GM21786 (cell line): ENCODE data around the gene OTUD3.
"Not testable (repeated sequence)": the region's sequence is repeated elsewhere in the genome, so short reads cannot be mapped to it uniquely, and the experiment has no call there.

Experiments
- ATAC-seq: cut with Tn5 transposase; IDR thresholded peaks from one replicate; pipeline ENCODE4 v1.9.1; 2021; ENCODE audit not compliant: unreplicated experiment

Gene OTUD3

GRCh38 chr1:19866758-19867157 lies 15.4 kb upstream of the OTUD3 start:
- ATAC-seq = no peak

- ATAC-seq = not testable (repeated sequence)
These were observed 13.6 kb upstream of the OTUD3 start for GRCh38 chr1:19868575-19868974.

GRCh38 chr1:19869453-19869852 lies 12.7 kb upstream of the OTUD3 start:
- not testable (repeated sequence) for ATAC-seq

DNA sequence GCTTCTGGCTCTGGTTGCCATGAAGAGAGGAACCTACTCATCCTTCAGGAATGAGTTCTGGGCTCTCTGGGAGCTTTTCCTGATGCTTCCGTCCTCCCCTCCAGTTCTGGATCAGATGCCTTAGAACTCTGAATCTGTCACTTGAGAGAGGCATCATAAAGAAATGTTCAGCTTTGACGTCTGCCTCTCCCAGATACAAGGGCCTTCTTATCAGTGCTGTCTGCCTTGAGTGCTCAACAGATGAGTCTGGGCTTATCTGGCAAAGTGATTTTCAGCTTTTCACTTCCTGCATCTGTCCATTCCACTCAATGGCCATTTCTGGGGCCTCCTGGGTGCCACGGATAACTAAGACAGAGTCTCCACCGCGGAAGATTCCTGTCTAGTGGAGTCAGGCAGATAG lies 12.3 kb upstream of the OTUD3 start:
- ATAC-seq = no peak

DNA sequence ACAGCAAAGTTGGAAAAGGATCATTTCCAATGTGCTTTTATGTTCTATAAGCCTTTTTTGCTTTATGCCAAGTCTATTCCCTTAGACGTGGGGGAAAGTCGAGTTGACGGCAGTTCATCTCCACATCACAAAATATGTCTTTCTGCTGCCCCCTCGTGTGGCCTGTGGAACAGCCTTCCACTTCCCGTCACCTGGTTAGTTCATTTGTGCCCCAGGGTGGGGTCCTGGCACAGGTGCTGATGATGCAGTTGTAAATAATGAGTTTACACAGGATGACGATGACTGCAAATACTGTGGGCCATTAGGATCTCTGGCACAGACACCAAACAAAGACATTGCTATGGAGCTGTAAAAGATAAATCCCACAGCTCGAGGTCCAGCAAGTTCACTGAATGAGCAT lies 10.0 kb upstream of the OTUD3 start:
- no peak for ATAC-seq

- ATAC-seq = no peak
These were observed 4.9 kb upstream of the OTUD3 start for GRCh38 chr1:19877181-19877750.

GRCh38 chr1:19877821-19878636 lies 4.2 kb upstream of the OTUD3 start:
- ATAC-seq = no peak

GRCh38 chr1:19878637-19878985 lies 3.6 kb upstream of the OTUD3 start:
- no peak for ATAC-seq

- ATAC-seq = no peak
These were observed 3.0 kb upstream of the OTUD3 start for GRCh38 chr1:19879227-19879626.

DNA sequence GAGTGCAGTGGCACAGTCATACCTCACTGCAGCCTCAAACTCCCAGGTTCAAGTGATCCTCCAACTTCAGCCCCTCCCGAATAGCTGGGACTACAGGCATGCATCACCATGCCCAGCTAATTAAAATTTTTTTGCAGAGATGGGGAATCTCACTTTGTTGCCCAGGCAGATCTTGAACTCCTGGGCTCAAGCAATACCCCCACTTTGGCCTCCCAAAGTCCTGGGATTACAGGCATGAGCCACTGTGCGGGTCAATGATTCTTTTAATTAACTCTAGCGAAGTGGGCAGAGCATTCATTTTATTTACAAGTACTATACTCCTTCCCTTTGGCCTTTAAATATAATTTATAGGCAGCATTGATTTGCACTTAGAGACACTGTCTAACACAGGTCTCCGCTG lies 2.5 kb upstream of the OTUD3 start:
- ATAC-seq = no peak

DNA sequence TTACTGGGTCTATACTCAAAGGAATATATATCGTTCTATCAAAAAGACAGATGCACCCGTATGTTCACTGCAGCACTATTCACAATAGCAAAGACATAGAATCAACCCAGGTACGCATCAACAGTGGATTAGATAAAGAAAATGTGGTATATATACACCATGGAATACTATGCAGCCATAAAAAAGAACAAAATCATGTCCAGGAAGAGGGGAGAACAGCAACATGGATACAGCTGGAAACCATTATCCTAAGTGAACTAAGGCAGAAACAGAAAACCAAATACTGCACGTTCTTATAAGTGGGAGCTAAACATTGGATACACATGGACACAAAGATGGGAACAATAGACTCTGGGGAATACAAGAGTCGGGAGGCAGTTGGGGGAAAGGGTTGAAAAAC lies 1.4 kb upstream of the OTUD3 start:
- not testable (repeated sequence) for ATAC-seq

- no peak for ATAC-seq
These were observed 2.1 kb downstream of the OTUD3 start for GRCh38 chr1:19884312-19884711.

DNA sequence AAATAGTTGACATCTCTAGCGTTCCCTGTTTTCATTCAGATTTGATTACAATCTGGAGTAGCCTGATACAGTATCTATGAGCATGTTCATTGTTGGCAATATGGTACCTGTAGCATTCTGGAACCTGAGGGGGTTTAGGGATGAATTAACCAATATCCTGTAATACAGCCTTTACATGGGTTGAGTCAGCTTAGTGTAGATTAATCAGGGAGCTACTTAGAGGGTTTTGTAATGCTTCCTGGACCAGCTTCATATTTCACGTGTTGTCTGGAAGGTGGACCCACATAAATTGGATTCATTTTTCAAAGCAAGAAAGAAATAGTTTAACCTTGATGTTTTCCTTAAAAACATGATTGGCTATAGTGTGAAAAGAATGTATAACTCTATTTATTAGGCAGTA lies 3.6 kb downstream of the OTUD3 start:
- ATAC-seq = no peak

- no peak for ATAC-seq
These were observed 5.9 kb downstream of the OTUD3 start for GRCh38 chr1:19888112-19888511.

DNA sequence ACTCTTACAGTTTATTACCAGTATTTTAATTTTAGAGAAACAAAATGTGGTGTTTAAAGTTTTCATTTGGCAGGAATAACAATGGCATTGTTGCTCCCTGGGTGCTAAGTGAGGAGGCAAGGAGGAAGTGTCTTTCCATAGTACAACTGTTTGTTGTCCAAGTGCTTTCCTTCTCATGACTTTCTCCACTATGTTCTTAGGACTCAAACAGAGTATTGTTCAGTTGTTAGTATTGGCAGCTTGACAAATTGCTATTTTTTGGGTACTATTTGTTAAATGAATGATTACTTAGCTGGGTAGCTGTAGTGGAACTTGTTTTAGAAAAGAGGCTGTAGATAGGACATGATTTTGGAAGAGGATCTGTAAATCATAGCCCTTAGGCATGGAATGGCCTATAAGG lies 7.5 kb downstream of the OTUD3 start:
- no peak for ATAC-seq

DNA sequence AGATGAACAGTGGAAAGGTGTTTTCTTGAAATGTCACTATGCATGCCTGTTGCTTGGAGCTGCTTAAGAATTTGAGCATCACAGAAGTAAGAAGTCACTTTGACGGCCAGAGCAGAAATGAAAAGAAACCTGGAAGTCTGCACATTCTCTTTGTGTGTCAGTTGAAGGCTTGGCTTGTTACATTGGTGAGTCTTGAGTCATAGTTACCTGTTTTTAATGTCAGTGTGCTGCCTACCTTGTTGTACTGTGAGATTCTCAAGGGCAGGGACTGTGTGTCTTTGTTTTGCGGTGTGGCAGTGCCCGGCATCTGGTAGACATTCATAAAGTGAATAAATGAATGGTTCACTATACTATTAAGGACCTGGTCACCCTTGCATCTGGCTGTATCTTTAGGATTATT lies 9.9 kb downstream of the OTUD3 start:
- ATAC-seq = no peak

DNA sequence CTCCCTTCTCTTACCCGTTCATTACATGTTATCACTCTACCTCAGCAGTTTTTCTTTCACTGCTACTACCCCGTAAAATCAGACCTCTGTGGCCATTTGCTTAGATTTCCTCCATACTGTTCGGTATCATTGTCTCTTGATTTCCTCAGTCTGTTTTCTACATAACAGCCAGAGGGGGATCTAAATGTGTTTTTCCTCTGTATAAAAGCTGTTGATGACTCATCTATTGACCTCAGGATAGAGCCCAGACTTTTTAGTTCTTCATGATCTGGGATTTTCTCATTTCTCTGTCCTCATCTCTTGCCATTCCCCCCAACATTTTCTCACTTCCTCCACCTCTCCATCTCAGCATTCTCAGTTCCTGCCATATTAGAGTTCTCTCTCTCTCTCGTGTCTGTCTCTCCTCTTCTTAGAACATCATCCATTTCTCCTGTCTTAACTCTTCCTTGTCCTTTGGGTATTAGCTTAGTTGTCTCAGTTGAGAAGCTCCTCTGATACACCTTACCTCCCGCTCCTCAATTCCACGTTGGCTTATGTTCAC lies 10.5 kb downstream of the OTUD3 start:
- no peak for ATAC-seq

DNA sequence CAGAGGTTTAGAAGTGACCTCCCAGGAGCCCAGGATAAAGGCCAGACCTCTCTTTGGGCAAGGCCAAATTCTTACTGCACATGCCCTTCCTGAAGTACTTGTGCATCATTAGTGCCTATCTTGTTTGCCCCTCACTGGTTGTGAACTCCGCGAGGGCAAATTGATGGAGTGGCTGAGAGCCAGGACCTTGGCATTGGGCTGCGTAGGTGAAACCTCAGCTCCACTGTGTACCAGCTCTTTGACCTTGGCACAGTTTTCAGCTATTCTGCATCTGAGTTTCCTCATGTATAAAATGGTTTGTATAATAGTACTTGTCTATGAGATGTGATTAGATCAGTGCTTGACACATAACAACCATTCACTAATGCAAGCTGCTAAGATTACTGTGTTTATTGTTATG lies 11.5 kb downstream of the OTUD3 start:
- ATAC-seq = no peak

DNA sequence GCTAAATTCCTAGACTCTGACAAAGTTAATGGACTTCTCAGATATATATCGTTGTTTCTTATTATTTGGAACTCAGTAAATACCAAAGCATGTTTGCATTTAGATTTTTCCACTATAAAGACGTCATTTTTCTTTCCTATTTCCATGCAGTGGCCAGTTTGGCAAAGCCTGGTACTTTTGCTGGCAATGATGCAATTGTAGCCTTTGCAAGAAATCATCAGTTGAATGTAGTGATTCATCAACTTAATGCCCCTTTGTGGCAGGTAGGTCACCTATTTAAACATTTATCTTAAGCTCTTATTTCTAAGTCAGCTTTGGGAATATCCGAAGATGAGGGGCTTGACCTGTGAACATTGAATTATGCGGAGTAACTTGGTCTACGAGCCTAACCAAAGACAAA lies 12.0 kb downstream of the OTUD3 start:
- no peak for ATAC-seq

DNA sequence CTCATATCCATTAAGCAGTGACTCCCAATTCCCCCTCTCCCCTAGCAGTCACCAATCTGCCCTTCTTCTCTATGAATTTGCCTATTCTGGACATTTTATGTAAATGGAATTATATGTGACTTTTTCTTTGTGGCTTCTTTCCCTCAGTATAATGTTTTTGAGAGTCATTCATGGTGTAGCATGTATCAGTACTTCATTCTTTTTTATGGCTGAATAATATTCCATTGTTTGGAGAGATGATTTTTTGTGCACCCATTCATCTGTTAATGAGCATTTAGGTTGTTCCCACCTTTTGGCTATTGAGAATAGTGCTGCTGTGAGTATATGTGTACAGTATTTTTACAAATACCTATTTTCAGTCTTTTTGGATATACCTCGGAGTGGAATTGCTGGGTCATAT lies 19.5 kb downstream of the OTUD3 start:
- ATAC-seq = no peak

DNA sequence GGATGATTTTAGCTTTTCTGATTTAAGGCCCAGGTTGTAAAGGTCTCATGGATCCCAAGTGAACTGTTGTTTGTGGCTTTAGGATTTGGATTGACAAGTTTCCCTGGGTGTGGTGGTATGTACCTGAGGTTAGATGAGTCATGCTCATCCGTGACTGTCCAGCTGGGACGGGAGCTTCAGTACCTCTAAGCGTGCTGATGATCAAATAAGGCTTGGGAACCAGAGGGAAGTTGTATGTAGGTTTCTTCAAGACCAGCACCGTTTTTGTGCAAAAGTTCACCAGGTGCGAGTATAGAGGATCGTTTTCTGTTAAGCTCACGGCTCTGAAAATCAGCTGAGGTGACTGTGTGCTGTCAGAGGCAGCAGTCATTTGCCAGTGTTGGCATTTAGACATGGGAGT lies 21.4 kb downstream of the OTUD3 start:
- no peak for ATAC-seq

DNA sequence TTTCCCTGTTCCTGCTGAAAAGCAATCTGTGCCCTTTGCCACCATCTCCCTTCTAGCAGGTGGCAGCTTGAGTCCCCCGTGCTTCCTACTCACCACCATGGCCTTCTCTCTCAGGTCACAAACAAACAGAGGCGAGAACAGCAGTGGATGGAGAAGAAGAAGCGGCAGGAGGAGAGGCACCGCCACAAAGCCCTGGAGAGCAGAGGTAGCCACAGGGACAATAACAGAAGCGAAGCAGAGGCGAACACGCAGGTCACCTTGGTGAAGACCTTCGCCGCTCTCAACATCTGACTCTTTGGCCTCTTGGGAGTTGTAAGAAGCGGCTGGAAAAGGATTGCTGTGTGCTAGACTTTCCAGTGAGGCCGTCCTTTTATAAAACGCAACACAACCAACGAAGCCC lies 25.3 kb downstream of the OTUD3 start:
- ATAC-seq = no peak

GRCh38 chr1:19909392-19909791 lies 27.2 kb downstream of the OTUD3 start:
- ATAC-seq = no peak
